Embryonic facial prominence (tissue), 1 donor: ENCODE data around the gene TSGA10.
"Not testable (repeated sequence)": the region's sequence is repeated elsewhere in the genome, so short reads cannot be mapped to it uniquely, and the experiment has no call there.

Source experiments
- DNase-seq: peaks from one replicate; pipeline ENCODE4 v3.0.0-alpha.2; 2016; ENCODE audit errors: extremely low spot score

The TSGA10 gene

DNA sequence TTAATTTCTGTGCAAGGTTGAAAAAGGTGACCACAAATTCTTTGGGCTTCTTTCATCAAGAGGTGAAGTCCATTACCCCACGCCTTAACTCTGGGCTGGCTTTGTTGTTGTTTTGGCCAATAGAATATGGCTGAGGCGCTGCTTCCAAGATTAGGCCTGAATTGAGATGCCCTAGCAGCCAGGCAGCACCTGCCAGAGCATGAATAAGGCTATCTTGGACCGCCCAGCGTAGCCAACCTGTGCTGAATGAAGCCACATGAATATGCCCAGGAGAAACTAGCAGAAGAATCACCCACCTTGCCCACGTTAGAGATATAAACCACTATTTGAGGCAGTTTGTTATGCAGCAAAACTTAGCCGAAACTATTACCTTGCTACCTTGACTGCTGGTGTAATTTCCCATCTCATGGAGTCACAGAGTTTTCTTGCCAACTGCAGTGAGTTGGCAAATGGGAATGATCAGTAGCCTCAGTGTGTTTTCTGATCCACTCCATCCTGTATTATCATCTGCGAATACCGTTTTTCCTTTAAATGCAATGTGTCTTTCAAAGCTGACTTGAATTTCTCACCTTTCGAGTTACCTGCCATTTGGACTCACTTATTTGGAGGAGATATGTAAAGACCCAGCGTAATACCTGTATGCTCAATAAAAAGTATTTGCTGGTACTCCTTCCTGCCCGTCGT lies 679 bp downstream of the TSGA10 start:
- DNase-seq: no peak

DNA sequence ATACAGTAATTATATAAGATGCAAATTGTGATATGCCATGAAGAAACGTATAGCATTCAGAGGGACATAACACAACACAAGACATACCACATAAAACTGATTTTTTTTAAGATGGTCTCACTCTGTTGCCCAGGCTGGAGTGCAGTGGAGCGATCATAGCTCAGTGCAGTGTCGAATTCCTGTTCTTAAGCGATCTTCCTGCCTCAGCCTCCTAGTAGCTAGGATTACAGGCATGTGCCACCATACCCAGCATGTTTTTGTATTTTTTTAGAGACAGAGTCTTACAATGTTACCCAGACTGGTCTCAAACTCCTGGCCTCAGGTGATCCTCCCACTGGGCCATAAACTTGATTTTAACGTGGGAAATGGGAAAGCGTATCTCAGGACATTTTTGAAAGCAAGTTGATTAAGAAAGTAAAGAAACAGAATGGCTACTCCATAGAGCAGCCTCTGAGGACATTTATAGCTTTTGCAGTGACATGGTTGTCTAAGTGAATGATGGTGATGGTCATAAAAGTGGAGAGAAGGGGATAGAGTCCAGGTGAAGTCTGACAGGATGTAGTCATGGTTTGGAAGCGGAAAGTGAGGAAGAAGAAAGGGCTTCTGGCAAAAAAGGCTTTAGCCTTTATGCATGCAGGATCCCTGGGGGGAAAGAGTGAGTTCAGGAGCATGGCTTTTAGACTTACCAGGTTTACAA lies 2.4 kb downstream of the TSGA10 start:
- DNase-seq: no peak

GRCh38 chr2:99150706-99151105 lies 4.0 kb downstream of the TSGA10 start:
- no peak for DNase-seq

DNA sequence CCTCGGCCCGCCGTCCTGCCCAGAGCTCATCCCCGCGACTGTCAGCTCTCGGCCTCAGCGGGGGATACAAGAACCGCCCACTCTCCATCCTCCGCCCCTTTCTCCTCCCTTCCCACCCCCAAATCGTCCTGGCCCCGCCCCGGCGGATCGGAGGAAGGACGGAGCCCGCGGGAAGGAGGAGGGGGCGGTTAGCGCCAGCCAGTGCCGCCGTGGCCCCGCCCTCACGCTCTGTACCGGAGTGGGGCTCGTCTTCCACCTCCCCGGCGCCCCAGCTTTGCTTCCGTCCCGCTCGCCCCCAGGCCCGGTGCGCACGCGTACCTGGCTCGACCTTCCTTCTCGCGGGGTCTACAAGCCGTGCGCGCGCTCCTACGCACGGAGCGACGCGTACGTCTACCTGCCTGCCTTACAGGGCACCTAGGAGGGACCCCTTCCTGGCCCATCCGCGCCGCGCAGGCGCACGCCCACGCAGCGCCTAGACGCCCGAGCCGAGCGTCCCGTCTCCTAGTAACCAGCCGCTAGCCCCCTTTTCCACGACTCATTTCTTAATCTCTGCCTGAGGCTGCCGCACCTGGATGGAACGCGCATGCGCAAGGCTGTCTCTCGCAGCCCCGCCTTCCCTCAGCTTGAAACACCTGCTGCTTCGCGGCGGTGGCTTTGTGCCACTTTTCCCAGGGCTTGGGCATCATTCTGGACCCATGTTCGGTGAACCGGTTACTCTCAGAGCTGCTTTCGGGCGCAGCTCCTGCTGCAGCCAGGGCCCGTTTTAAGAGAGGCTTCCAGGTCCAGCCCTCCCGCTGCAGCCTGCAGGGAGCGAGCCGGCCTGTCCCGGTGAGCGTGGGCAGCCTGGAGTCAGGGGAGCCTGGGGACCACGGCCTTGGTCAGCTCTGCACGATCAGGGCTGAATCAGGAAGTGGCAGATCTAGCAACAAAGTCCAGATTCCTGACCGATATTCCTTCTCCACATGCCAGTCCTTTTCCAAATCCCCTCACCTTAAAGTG lies 13.3 kb downstream of the TSGA10 start, which contains the start of gene C2orf15:
C2orf15 (plus strand) TSS at position 598 of the 999 bp plus-strand sequence. CDS start 8,852 bp downstream, outside the sequence.
- DNase-seq: peak; percentile 88

GRCh38 chr2:99140860-99141109 lies 14.0 kb downstream of the TSGA10 start:
- DNase-seq: no peak

DNA sequence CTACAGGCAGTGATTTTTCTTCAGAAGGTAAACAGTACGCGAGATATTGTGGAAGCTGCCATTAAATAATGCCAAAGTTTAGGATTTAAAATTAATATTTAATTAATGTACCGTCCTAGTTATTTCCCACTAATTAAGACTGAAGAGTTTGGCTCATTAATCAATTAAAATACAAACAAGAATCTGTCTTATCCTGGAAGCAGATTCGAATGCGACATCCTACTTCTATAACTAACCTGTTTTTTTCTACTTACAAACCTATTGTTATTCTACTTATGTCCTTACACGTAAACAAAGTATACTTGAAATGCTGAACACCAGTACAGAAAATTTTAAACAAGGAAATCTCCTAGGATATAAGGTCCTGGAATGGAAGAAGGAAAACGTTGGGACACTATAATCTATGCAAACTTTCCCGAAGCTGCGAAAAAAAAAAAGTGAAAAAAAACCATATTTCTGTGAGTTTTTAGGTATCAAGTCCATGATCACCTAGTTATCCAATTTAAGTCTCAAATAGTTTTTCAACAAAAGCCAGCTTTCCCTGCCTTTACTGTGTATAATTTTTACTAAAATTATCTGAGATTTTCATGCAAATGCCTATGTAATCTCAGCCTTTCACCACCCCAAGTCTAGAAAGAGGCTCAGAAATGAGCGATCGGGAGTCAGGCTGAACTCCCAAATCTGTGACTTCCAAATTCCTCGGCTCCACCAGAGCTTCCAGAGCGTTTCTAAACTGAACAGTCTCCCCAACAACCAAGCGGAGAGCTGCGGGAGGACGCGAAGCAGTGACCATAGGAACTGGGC lies 14.5 kb downstream of the TSGA10 start:
- no peak for DNase-seq

GRCh38 chr2:99139003-99139402 lies 15.7 kb downstream of the TSGA10 start:
- no peak for DNase-seq

- not testable (repeated sequence) for DNase-seq
Measured at GRCh38 chr2:99135044-99135556, 19.6 kb downstream of the TSGA10 start.

DNA sequence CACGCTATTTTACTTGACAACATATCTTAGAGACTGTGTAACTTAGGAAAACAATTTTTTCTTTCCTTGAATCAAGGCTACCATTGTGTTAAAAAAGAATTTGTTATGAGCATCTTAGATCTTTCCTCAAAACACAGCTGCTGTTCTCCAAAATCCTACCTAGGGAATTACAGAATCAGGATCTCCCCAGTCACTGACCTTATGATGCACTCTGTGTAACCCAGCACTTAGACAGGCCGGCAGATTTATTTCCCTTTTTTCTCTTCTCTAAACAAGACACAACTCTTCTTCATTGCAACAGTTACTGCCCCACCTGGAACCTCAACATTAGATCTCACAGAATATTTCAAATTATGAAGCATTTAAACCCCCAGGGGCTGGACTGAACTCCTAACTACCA lies 26.8 kb downstream of the TSGA10 start:
- DNase-seq: no peak

- no peak for DNase-seq
Measured at GRCh38 chr2:99112617-99113016, 42.1 kb downstream of the TSGA10 start.

GRCh38 chr2:99111945-99112344 lies 42.8 kb downstream of the TSGA10 start:
- DNase-seq: no peak

GRCh38 chr2:99111236-99111635 lies 43.5 kb downstream of the TSGA10 start:
- DNase-seq: no peak

DNA sequence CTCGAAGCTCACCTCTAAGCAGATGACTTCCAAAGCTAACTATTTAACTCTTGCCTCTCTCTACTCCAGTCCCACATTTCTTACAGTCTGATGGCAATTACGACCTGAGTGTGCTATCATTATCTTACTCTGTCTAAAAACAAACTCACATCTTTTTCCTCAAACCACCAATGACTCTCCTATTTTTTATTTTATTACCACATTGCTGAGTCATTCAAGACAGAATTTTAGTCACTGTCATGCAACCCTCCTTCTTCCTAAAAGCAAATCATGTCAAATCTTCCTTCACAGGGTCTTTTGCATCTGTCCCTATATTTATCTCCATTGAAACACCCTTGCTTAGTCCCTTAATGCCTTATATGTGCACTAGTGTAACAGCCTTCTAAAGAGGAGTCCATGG lies 47.8 kb downstream of the TSGA10 start:
- no peak for DNase-seq

DNA sequence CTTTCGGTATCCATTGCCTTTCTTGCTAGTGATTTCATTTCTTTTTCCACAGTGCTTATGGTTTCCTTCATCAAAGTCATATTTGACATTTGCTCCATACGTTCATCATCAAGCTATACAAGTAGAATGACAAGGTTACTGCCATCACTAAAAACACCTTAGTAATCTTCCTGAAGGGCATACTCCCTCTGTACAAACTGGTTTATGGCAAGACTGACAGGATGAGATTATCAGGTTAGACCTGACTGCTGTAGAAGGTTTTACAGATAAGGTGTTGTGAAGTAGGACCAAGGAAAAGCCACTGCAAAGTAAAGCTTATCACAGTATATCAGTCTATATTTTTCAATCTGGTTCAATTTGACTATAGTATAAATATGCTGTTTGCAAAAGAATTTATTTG lies 50.7 kb downstream of the TSGA10 start:
- no peak for DNase-seq

DNA sequence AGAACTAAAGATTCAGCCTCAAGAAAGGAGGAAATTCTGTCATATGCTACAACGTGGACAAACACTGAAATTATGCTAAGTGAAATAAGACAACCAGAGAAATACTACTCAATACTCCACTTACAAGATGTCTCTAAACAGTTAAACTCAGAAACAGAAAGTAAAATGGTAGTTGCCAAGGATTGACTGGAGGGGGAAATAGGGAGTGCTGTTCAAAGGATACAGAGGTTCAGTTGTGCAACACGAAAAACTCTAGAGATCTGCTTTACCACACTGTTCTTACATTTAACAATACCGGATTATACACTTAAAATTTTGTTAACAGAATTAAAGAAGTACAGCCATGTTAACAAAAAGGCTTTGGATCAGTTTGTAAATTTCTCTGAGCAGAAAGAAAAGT lies 53.0 kb downstream of the TSGA10 start:
- DNase-seq: no peak

DNA sequence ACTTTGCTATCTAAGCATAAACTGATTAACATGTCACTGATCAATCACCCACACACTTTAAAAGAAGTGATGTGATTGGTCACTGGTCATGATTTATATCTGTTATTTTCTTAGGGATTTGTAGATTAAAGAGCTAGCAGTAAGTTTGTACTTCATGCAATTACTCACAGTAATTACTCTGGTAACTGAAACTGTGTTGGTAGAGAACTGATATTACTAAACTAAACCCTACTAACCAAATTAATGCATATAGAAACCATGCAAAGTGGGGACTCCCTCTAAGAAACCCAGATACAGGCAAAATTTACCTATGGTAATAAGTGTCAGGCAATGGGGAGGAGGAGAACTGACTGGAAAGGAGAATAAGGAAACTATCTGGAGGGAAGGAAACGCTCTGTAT lies 58.0 kb downstream of the TSGA10 start:
- no peak for DNase-seq

GRCh38 chr2:99088017-99088416 lies 66.7 kb downstream of the TSGA10 start:
- DNase-seq: no peak

- no peak for DNase-seq
Measured at GRCh38 chr2:99086385-99086784, 68.4 kb downstream of the TSGA10 start.

- DNase-seq: no peak
Measured at GRCh38 chr2:99085421-99085820, 69.3 kb downstream of the TSGA10 start.

DNA sequence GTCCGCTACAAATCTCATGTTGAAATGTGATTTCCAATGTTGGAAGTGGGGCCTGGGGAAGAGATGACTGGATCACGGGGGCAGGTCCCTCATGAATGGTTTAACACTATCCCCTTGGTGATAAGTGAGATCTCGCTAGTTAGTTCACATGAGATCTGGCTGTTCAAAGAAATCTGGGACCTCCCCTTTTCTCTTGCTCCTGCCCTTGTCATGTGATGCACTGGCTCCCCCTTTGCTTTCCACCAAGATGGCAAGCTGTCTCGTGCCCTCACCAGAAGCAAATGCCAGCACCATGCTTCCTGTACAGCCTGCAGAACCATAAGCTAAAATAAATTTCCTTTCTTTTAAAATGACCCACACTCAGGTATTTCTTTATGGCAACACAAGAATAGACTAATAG lies 70.5 kb downstream of the TSGA10 start:
- DNase-seq: no peak

GRCh38 chr2:99081891-99082290 lies 72.9 kb downstream of the TSGA10 start:
- no peak for DNase-seq
